ENCODE measurements around the gene TRAP1.

TRAP1 gene

DNA sequence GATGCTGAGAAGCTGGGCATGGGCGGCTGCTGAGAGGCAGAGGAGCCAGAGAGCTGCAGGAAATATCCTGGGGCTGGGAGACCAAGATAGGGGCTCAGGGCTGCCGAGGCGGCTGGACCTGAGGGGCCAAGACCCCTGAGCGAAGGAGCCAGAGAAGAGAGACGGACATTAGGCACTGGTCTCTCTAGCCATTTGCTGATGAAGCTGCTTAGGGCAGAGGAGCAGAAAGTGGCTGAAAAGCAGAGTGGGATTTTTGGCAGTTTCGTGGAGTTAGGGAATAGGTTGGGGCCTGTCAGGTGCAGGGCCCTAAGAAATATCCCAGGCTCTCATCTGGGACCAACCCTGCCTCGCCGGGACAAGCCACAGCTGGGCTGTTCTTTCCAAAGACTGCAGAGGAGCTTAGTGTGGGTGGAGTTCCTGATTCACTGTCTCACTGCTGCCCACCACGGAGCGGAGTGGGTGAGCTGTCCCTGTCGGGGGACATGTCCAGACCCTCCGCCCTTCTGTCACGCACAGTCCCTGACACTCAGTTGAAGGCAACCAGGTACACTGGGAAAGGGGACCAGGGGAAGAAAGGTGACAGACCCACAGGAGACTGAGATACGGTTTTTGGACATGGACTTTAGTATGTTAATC lies 74.1 kb downstream of the TRAP1 start:
- no peaks in the 10 kb centered on the region for H3K36me3 ChIP-seq (ENCODE audit: control insufficient read depth, insufficient read depth, low read length, severe bottlenecking)
- H3K9ac ChIP-seq (ENCODE audit: low read length) = no peak overlapping the region
- H3K9me3 ChIP-seq (ENCODE audit: control insufficient read depth, low read length) = no peaks in the 10 kb centered on the region
- DNase-seq (ENCODE audit: low read depth) = no peak
- no peaks in the 10 kb centered on the region for H3K4me1 ChIP-seq (ENCODE audit: control insufficient read depth, insufficient read depth, low read length)
- H3K27me3 ChIP-seq (replicated peaks; ENCODE audit: control insufficient read depth, insufficient read depth, low read length) = no peaks in the 10 kb centered on the region
- H3K4me3 ChIP-seq (ENCODE audit: low read length) = no peak overlapping the region

GRCh38 chr16:3642397-3643094 lies 74.8 kb downstream of the TRAP1 start:
- Histone ChIP-seq H3K27me3 (replicated peaks; ENCODE audit: control insufficient read depth, insufficient read depth, low read length) (no peaks in the 10 kb centered on the region), H3K9me3 (ENCODE audit: control insufficient read depth, low read length) (no peaks in the 10 kb centered on the region), H3K4me3 (ENCODE audit: low read length) (no peak overlapping the region), H3K4me1 (ENCODE audit: control insufficient read depth, insufficient read depth, low read length) (no peaks in the 10 kb centered on the region), H3K36me3 (ENCODE audit: control insufficient read depth, insufficient read depth, low read length, severe bottlenecking) (no peaks in the 10 kb centered on the region), H3K9ac (ENCODE audit: low read length) (no peak overlapping the region)
- DNase-seq (ENCODE audit: low read depth) = no peak

DNA sequence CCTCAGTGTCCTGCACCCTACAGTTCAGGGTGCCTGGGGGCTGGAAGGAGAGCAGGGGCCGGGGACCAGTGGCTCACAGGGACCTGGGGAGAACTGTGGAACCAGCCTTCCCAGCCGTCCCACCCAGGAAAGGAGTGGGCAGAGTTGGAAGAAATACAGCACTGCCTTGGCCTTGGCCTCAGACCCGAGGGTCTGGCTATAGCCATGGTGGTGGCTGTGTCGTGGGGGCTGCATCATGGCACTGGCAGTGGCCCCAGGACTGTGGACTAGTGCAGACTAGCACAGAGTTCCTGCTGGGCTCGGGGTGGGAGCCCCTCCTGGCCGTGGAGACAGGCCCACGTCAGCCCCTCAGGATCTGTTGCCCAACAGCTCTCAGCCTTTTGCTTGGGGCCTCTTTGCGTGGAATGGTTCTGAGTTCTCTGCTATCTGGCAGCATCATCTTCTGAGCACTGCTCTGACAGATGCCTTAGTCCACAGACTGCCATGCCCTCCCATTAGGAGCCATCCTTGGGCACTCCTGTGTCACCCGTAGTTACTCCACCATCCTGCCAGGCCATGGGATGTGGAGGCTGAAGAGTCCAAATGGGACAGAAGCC lies 75.4 kb downstream of the TRAP1 start:
- Histone ChIP-seq H3K9ac (ENCODE audit: low read length) (no peak overlapping the region), H3K4me1 (ENCODE audit: control insufficient read depth, insufficient read depth, low read length) (no peaks in the 10 kb centered on the region), H3K27me3 (replicated peaks; ENCODE audit: control insufficient read depth, insufficient read depth, low read length) (no peaks in the 10 kb centered on the region), H3K9me3 (ENCODE audit: control insufficient read depth, low read length) (no peaks in the 10 kb centered on the region), H3K36me3 (ENCODE audit: control insufficient read depth, insufficient read depth, low read length, severe bottlenecking) (no peaks in the 10 kb centered on the region), H3K4me3 (ENCODE audit: low read length) (no peak overlapping the region)
- no peak for DNase-seq (ENCODE audit: low read depth)

DNA sequence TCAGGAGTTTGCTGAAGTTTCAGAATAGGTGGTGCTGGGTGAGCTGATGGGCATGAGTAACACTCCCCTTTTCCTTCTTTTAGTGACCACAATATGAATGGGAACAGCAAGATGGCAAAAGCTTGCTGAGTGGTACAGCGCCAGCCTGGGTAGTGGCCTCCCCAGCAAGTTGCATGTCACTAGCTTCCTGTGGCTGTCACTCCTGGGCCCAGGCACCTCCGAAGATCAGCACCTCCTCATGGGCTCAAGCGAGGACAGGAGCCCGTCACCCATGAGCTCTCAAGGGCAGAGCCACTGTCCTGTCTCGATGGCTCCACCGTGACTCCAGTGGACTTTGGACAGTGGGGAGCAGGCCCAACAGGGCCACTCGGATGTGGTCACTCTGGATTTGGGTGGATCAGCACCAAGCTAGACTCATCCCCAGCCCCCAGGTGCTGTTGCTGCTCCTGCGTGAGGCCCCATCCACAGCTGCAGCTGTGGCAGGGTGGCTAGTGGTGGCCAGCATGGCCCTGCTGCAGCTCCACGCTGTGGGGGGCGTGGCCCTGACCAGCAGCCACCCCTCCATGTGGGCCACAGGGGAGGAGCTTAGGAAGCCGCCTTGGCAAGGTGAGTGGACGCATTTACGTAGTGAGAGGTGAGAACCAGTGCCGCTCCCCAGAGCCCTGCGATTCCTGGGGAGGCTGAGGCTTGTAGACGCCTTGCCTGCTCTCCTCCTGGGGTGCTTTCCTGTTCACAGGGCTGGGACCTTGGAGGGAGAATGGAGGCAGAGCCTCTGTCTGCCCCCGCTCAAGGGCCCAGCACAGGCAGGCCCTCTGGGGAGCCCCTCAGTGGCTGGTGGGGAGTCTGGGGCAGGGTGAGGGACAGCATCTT lies 76.5 kb downstream of the TRAP1 start:
- H3K4me3 ChIP-seq (ENCODE audit: low read length) = no peak overlapping the region
- H3K36me3 ChIP-seq (ENCODE audit: control insufficient read depth, insufficient read depth, low read length, severe bottlenecking) = no peaks in the 10 kb centered on the region
- no peaks in the 10 kb centered on the region for H3K27me3 ChIP-seq (replicated peaks; ENCODE audit: control insufficient read depth, insufficient read depth, low read length)
- H3K9me3 ChIP-seq (ENCODE audit: control insufficient read depth, low read length) = no peaks in the 10 kb centered on the region
- H3K9ac ChIP-seq (ENCODE audit: low read length) = no peak overlapping the region
- no peak for DNase-seq (ENCODE audit: low read depth)
- H3K4me1 ChIP-seq (ENCODE audit: control insufficient read depth, insufficient read depth, low read length) = no peaks in the 10 kb centered on the region

DNA sequence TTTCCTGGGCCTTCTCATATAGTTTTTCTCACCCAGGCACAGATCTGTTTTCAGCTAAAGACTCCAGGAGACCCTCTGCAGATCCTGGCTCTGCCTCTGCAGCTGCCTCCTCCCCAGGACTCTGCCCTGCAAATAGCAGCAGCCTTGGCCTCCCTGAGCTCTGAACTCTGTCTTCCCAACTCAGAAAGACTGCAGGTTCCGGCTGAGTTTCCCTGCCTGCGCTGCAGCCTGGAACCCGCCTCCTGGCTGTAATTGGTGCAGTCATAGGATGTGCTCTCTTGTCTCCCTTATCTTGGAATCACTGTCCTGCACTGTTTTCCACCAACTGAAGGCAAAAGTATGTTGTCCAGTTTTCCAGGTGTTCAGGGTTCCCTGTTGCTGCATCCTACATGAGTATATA lies 77.1 kb downstream of the TRAP1 start:
- no peak for DNase-seq (ENCODE audit: low read depth)
- H3K27me3 ChIP-seq (replicated peaks; ENCODE audit: control insufficient read depth, insufficient read depth, low read length) = no peaks in the 10 kb centered on the region
- no peak overlapping the region for H3K9ac ChIP-seq (ENCODE audit: low read length)
- no peaks in the 10 kb centered on the region for H3K36me3 ChIP-seq (ENCODE audit: control insufficient read depth, insufficient read depth, low read length, severe bottlenecking)
- no peaks in the 10 kb centered on the region for H3K4me1 ChIP-seq (ENCODE audit: control insufficient read depth, insufficient read depth, low read length)
- H3K4me3 ChIP-seq (ENCODE audit: low read length) = no peak overlapping the region
- no peaks in the 10 kb centered on the region for H3K9me3 ChIP-seq (ENCODE audit: control insufficient read depth, low read length)

DNA sequence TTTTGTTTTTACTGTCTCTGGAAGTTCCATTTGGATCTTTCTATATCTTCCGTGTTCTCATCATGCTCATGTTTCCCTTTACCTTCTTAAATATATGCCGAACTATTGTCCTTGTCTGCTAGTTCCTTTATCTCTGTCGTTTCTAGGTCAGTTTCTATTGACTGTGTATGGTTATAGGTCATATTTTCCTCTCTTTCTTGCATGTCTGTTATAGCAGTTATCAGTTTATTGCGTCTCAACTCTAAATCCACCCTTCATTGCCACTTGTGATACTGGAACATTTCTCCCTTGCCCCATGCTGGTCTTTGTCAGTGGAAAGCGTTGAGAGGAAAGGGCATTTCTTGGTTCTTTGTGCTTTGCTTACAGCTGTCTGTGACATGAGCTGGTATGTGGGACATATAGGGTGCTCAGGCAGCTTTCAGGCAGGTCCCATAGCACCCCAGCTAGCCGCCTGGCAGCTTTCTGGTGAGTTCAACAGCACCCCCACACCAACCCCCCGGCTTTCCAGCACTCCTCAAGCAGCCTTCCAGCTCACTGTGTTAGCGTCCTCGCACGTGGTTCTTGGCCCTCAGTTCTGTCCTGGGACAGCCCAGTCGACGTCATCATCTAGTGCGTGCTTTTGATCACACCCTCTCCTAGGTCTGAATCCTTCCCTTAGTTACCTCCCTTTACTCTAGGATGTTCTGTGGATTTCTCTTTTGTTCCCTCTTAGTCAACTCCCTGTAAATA lies 78.2 kb downstream of the TRAP1 start:
- Histone ChIP-seq H3K36me3 (ENCODE audit: control insufficient read depth, insufficient read depth, low read length, severe bottlenecking) (no peaks in the 10 kb centered on the region), H3K4me3 (ENCODE audit: low read length) (no peak overlapping the region), H3K9me3 (ENCODE audit: control insufficient read depth, low read length) (no peaks in the 10 kb centered on the region), H3K27me3 (replicated peaks; ENCODE audit: control insufficient read depth, insufficient read depth, low read length) (no peaks in the 10 kb centered on the region), H3K9ac (ENCODE audit: low read length) (no peak overlapping the region), H3K4me1 (ENCODE audit: control insufficient read depth, insufficient read depth, low read length) (no peaks in the 10 kb centered on the region)
- no peak for DNase-seq (ENCODE audit: low read depth)

- no peak overlapping the region for H3K9ac ChIP-seq (ENCODE audit: low read length)
- DNase-seq (ENCODE audit: low read depth) = peak; percentile 14
- no peaks in the 10 kb centered on the region for H3K27me3 ChIP-seq (replicated peaks; ENCODE audit: control insufficient read depth, insufficient read depth, low read length)
- no peaks in the 10 kb centered on the region for H3K4me1 ChIP-seq (ENCODE audit: control insufficient read depth, insufficient read depth, low read length)
- H3K9me3 ChIP-seq (ENCODE audit: control insufficient read depth, low read length) = no peaks in the 10 kb centered on the region
- H3K4me3 ChIP-seq (ENCODE audit: low read length) = no peak overlapping the region
- H3K36me3 ChIP-seq (ENCODE audit: control insufficient read depth, insufficient read depth, low read length, severe bottlenecking) = no peaks in the 10 kb centered on the region
Observed at GRCh38 chr16:3637371-3637923, 79.9 kb downstream of the TRAP1 start.

DNA sequence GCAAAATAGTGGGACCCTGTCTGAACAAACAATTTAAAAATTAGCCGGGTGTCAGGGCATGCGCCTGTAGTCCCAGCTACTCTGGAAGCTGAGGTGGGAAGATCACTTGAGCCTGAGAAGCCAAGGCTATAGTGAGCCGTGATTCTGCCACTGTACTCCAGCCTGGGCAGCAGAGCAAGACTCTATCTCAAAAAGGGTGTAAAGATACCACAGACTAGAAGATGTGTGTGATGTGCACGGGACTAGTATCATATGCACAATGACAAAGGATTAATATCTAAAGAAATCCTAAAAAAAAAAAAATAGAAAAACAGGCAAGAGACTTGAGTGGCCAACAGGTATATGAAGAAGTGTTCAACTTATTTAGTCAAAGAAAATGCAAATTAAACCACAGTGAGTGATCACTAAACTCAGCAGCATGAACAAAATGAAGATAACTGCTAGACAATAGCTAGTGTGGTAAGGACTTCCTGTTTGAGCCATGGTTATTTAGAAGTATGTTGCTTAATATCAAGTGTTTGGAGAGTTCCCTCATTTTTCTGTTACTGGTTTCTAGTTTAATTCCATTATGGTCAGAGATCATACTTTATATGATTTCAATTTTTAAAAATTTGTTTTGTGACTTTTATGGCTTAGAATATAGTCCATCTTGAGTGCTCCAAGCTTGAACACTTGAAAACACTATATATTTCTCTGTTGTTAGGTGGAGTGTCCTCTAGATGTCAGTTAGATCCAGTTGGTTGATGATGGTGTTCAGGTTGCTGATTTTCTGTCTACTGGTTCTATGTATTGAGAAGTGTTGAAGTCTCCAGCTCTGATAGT lies 91.2 kb downstream of the TRAP1 start:
- H3K4me3 ChIP-seq (ENCODE audit: low read length) = no peak overlapping the region
- DNase-seq (ENCODE audit: low read depth) = no peak
- no peaks in the 10 kb centered on the region for H3K4me1 ChIP-seq (ENCODE audit: control insufficient read depth, insufficient read depth, low read length)

GRCh38 chr16:3625331-3625730 lies 92.0 kb downstream of the TRAP1 start:
- Histone ChIP-seq H3K27me3 (replicated peaks; ENCODE audit: control insufficient read depth, insufficient read depth, low read length) (no peaks in the 10 kb centered on the region), H3K9me3 (ENCODE audit: control insufficient read depth, low read length) (no peaks in the 10 kb centered on the region), H3K4me3 (ENCODE audit: low read length) (no peak overlapping the region), H3K4me1 (ENCODE audit: control insufficient read depth, insufficient read depth, low read length) (no peaks in the 10 kb centered on the region), H3K9ac (ENCODE audit: low read length) (no peak overlapping the region), H3K36me3 (ENCODE audit: control insufficient read depth, insufficient read depth, low read length, severe bottlenecking) (no peaks in the 10 kb centered on the region)
- no peak for DNase-seq (ENCODE audit: low read depth)

More for the DNA sequence above, 91.2 kb downstream of the TRAP1 start:
- Histone ChIP-seq H3K36me3 (ENCODE audit: control insufficient read depth, insufficient read depth, low read length, severe bottlenecking) (no peaks in the 10 kb centered on the region), H3K27me3 (replicated peaks; ENCODE audit: control insufficient read depth, insufficient read depth, low read length) (no peaks in the 10 kb centered on the region), H3K9ac (ENCODE audit: low read length) (no peak overlapping the region), H3K9me3 (ENCODE audit: control insufficient read depth, low read length) (no peaks in the 10 kb centered on the region)

DNA sequence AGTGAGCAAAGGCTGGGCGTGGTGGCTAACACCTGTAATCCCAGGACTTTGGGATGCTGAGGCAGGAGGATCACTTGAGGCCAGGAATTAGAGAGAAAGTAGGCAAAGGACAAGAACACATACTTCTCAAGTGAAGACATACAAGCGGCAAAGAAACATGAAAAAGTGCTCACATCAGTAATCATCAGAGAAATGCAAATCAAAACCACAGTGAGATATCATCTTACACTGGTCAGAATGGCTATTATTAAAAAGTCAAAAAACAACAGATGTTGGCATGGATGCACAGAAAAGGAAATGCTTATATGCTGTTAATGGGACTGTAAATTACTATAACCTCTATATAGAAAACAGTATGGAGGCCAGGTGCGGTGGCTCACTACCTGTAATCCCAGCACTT lies 93.7 kb downstream of the TRAP1 start:
- H3K27me3 ChIP-seq (replicated peaks; ENCODE audit: control insufficient read depth, insufficient read depth, low read length) = no peaks in the 10 kb centered on the region
- H3K36me3 ChIP-seq (ENCODE audit: control insufficient read depth, insufficient read depth, low read length, severe bottlenecking) = no peaks in the 10 kb centered on the region
- H3K9ac ChIP-seq (ENCODE audit: low read length) = no peak overlapping the region
- H3K4me1 ChIP-seq (ENCODE audit: control insufficient read depth, insufficient read depth, low read length) = no peaks in the 10 kb centered on the region
- H3K4me3 ChIP-seq (ENCODE audit: low read length) = no peak overlapping the region
- DNase-seq (ENCODE audit: low read depth) = no peak
- no peaks in the 10 kb centered on the region for H3K9me3 ChIP-seq (ENCODE audit: control insufficient read depth, low read length)

Data from adipocyte (in vitro differentiated cells).